GM18526 (cell line): ENCODE results near the gene GSKIP.
A peak's percentile ranks its signal among the peaks of the same experiment; 100 is the strongest.

Source experiments
- POLR2A ChIP-seq: IDR thresholded peaks from 3 replicates; pipeline ENCODE4 v1.6.1; 2011; ENCODE audit not compliant: insufficient read length; ENCODE audit errors: extremely low read depth

Gene GSKIP

GRCh38 chr14:96363751-96364336 is 518 bp downstream of the GSKIP start:
- no peak for TF ChIP-seq POLR2A

GRCh38 chr14:96364962-96365361 is 1.6 kb downstream of the GSKIP start:
- TF ChIP-seq POLR2A, result no peak

GRCh38 chr14:96368534-96368933 is 5.2 kb downstream of the GSKIP start:
- no peak for TF ChIP-seq POLR2A

GRCh38 chr14:96370528-96370927 is 7.2 kb downstream of the GSKIP start:
- no peak for TF ChIP-seq POLR2A

GRCh38 chr14:96373538-96373937 is 10.2 kb downstream of the GSKIP start:
- TF ChIP-seq POLR2A, result no peak

- TF ChIP-seq POLR2A, result no peak
These were observed 12.8 kb downstream of the GSKIP start for GRCh38 chr14:96376093-96376492.

- TF ChIP-seq POLR2A, result no peak
These were observed 17.4 kb downstream of the GSKIP start for GRCh38 chr14:96380735-96381134.

- TF ChIP-seq POLR2A, result no peak
These were observed 20.1 kb downstream of the GSKIP start for GRCh38 chr14:96383445-96383844.

- no peak for TF ChIP-seq POLR2A
These were observed 20.7 kb downstream of the GSKIP start for GRCh38 chr14:96384053-96384452.

GRCh38 chr14:96384740-96385139 is 21.4 kb downstream of the GSKIP start:
- TF ChIP-seq POLR2A, result no peak

GRCh38 chr14:96385385-96385784 is 22.1 kb downstream of the GSKIP start:
- no peak for TF ChIP-seq POLR2A

- TF ChIP-seq POLR2A, result no peak
These were observed 27.6 kb downstream of the GSKIP start for GRCh38 chr14:96390965-96391292.

- peak; percentile 67 for TF ChIP-seq POLR2A
These were observed 28.2 kb downstream of the GSKIP start for GRCh38 chr14:96391293-96392118.

GRCh38 chr14:96393071-96393691 is 29.9 kb downstream of the GSKIP start:
- no peak for TF ChIP-seq POLR2A

- no peak for TF ChIP-seq POLR2A
These were observed 30.9 kb downstream of the GSKIP start for GRCh38 chr14:96394047-96394815.

GRCh38 chr14:96398432-96398831 is 35.1 kb downstream of the GSKIP start:
- TF ChIP-seq POLR2A, result no peak
